Activated naive CD4-positive, alpha-beta T cell treated with anti-CD3 and anti-CD28 coated beads for 36 hours (primary cell): ENCODE data around the gene CELSR1. TPM values are rescaled to one million over a fixed set of nuclear protein-coding genes. Genes with fewer than 3 reads are reported as not detected.

Source experiments
- CTCF ChIA-PET: fragments of 350-600 bp; sonication (Branson Sonifier 250); formaldehyde crosslinking; loops from one replicate; lab custom pipeline; 2021; ENCODE audit warnings: antibody characterized with exemption; lab: Charles Lee
- DNase-seq: peaks from one replicate; pipeline ENCODE4 v3.0.0-alpha.2; 2020
- H3K27ac Mint-ChIP-seq: one replicate; pipeline ENCODE4 v1.8.0; 2021; ENCODE audit warnings: mild to moderate bottlenecking, mixed read lengths
- H3K27me3 Mint-ChIP-seq: one replicate; pipeline ENCODE4 v1.8.0; 2021; ENCODE audit warnings: low read depth, mixed read lengths
- H3K36me3 Mint-ChIP-seq: one replicate; pipeline ENCODE4 v1.8.0; 2021; ENCODE audit warnings: low read depth, mixed read lengths
- H3K4me1 Mint-ChIP-seq: one replicate; pipeline ENCODE4 v1.8.0; 2021; ENCODE audit warnings: low read depth, mixed read lengths
- H3K4me3 Mint-ChIP-seq: one replicate; pipeline ENCODE4 v1.8.0; 2021; ENCODE audit warnings: mild to moderate bottlenecking, moderate library complexity, mixed read lengths
- H3K9me3 Mint-ChIP-seq: one replicate; pipeline ENCODE4 v1.8.0; 2021; ENCODE audit warnings: mixed read lengths
- intact Hi-C: fragments of 100-400 bp; cut with micrococcal nuclease; formaldehyde crosslinking; loops from one replicate; pipeline ENCODE4 v1.15.1; 2023
- total RNA-seq, 2 experiments: library from RNA; stranded (reverse); gene quantifications; one replicate each; pipeline ENCODE4 v1.2.3, GENCODE V29; 2021

Gene CELSR1
- total RNA-seq, 2 experiments from 2014 or later, result 0.17 to 0.25 TPM

DNA sequence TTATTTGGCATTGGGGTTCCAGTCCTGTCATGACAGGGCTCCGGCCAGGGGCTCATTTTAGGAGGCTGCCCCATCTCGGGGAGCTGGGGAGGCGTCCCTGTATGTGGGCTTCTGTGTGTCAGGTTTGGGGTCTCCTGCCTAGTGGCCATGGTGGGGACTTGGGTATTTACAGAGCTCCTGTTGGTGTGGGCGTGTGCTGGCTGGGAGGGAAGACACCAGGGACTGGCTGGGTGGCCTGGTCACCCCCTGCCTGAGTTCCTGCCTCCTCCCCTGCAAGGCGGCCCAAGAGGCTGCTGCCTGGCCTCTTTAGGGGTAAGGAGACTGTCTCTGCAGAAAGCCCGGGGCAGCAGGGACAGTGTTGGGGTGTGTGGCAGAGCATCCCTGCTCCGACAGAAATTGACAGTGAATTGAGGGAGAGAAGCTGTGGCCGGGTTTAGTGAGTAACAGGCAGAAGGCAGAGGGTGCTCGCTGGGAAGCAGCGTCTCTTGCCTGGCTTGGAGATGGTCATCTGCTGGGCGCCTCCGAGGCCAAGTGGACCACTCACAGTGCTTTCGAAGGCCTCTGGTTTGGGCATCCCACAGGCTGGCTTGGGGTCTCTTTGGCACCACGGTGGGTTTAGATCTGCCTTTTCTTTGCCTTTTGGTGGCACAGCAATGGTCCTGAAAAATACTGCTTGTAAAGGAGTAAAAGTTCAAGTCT lies 42.5 kb upstream of the CELSR1 start:
- Mint-ChIP-seq H3K4me1 (peaks cover 24% of the 10 kb centered on the region), H3K36me3 (no peaks in the 10 kb centered on the region), H3K27ac (no peak overlapping the region), H3K9me3 (no peaks in the 10 kb centered on the region), H3K27me3 (no peaks in the 10 kb centered on the region), H3K4me3 (no peak overlapping the region)
- intact Hi-C loops, result no loop called here
- CTCF ChIA-PET, result no interaction called here
- DNase-seq, result no peak

GRCh38 chr22:46578824-46579561 lies 41.6 kb upstream of the CELSR1 start:
- H3K9me3 Mint-ChIP-seq, result no peaks in the 10 kb centered on the region
- H3K27me3 Mint-ChIP-seq, result no peaks in the 10 kb centered on the region
- no peak overlapping the region for H3K27ac Mint-ChIP-seq
- peaks cover 24% of the 10 kb centered on the region for H3K4me1 Mint-ChIP-seq
- intact Hi-C loops, result no loop called here
- H3K36me3 Mint-ChIP-seq, result no peaks in the 10 kb centered on the region
- no peak for DNase-seq
- CTCF ChIA-PET, result no interaction called here
- H3K4me3 Mint-ChIP-seq, result peak overlapping the region; percentile 91

- no peaks in the 10 kb centered on the region for H3K9me3 Mint-ChIP-seq
- peak overlapping the region; percentile 91 for H3K4me3 Mint-ChIP-seq
- DNase-seq, result no peak
- no peaks in the 10 kb centered on the region for H3K27me3 Mint-ChIP-seq
- intact Hi-C loops, result no loop called here
- CTCF ChIA-PET, result no interaction called here
- no peak overlapping the region for H3K27ac Mint-ChIP-seq
- no peaks in the 10 kb centered on the region for H3K36me3 Mint-ChIP-seq
- H3K4me1 Mint-ChIP-seq, result peaks cover 24% of the 10 kb centered on the region
Observed at GRCh38 chr22:46578251-46578823, 40.9 kb upstream of the CELSR1 start.

DNA sequence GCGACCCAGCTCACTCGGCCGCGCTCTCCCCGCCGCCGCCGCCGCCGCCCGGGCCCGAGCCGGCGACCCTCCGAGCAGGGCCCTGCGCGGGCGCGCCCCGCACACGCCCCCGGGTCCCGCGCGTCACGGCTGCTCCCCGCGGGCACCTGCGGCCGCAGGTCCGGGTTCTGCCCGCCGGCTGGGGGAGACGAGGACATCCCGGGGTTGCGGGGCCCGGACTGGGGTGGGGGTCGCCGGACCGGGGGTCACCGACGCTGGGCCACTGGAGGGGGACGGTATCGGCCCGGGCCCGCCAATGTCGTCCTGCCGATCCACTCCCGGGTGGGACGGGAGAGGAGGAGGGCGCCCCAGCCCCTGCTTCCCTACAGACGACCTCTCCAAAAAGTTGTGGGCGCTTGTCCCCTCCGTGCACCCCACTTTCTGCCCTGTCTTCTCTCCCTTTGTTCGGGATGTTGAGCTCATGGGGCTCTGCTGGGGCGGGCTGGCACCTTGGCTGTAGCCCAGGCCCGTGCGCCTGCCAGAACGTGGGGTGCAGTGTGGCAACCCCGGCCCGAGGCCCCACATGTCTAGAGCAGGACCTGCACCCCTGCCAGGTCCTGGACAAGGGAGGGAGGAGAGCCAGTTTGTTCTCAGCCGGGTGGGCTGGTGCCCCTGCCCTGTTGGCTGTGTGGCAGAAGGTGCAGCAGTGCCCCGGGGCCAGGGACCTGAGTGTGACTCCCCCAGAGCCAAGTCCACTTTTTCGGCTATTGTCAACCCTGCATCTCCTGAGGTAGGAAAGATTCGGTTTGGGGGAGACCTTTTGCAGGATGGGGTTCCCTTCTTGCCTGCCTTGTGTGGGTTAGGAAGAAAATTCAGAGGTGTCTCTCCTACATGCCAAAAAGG lies 40.2 kb upstream of the CELSR1 start:
- no peaks in the 10 kb centered on the region for H3K36me3 Mint-ChIP-seq
- intact Hi-C loops, result loop anchor here (2.0 kb wide), 1 partner anchor 27 kb away; no protein-coding TSS in a partner anchor
- H3K27ac Mint-ChIP-seq, result no peak overlapping the region
- DNase-seq, result no peak
- H3K27me3 Mint-ChIP-seq, result no peaks in the 10 kb centered on the region
- CTCF ChIA-PET, result no interaction called here
- peaks cover 24% of the 10 kb centered on the region for H3K4me1 Mint-ChIP-seq
- no peaks in the 10 kb centered on the region for H3K9me3 Mint-ChIP-seq
- H3K4me3 Mint-ChIP-seq, result peak overlapping the region; percentile 91

- no peaks in the 10 kb centered on the region for H3K36me3 Mint-ChIP-seq
- peak overlapping the region; percentile 76 for H3K4me3 Mint-ChIP-seq
- peaks cover 6% of the 10 kb centered on the region for H3K9me3 Mint-ChIP-seq
- intact Hi-C loops, result loop anchor here (2.0 kb wide), 1 partner anchor 28 kb away; no protein-coding TSS in a partner anchor
- no peak overlapping the region for H3K27ac Mint-ChIP-seq
- no peaks in the 10 kb centered on the region for H3K27me3 Mint-ChIP-seq
- peaks cover 24% of the 10 kb centered on the region for H3K4me1 Mint-ChIP-seq
- CTCF ChIA-PET, result interaction anchor here (1.7 kb wide), 1 partner anchor 13 kb away, joined by 9 read pairs; no protein-coding TSS in a partner anchor
- peak; percentile 28 for DNase-seq
Observed at GRCh38 chr22:46576556-46577367, 39.3 kb upstream of the CELSR1 start.

GRCh38 chr22:46575911-46576555 lies 38.6 kb upstream of the CELSR1 start:
- intact Hi-C loops, result loop anchor here (2.0 kb wide), 1 partner anchor 29 kb away; no protein-coding TSS in a partner anchor
- H3K27me3 Mint-ChIP-seq, result no peaks in the 10 kb centered on the region
- CTCF ChIA-PET, result interaction anchor here (1.7 kb wide), 1 partner anchor 12 kb away, joined by 9 read pairs; no protein-coding TSS in a partner anchor
- peaks cover 10% of the 10 kb centered on the region for H3K9me3 Mint-ChIP-seq
- peak overlapping the region; percentile 76 for H3K4me3 Mint-ChIP-seq
- H3K36me3 Mint-ChIP-seq, result no peaks in the 10 kb centered on the region
- peaks cover 20% of the 10 kb centered on the region for H3K4me1 Mint-ChIP-seq
- DNase-seq, result no peak
- H3K27ac Mint-ChIP-seq, result peak overlapping the region; percentile 36

DNA sequence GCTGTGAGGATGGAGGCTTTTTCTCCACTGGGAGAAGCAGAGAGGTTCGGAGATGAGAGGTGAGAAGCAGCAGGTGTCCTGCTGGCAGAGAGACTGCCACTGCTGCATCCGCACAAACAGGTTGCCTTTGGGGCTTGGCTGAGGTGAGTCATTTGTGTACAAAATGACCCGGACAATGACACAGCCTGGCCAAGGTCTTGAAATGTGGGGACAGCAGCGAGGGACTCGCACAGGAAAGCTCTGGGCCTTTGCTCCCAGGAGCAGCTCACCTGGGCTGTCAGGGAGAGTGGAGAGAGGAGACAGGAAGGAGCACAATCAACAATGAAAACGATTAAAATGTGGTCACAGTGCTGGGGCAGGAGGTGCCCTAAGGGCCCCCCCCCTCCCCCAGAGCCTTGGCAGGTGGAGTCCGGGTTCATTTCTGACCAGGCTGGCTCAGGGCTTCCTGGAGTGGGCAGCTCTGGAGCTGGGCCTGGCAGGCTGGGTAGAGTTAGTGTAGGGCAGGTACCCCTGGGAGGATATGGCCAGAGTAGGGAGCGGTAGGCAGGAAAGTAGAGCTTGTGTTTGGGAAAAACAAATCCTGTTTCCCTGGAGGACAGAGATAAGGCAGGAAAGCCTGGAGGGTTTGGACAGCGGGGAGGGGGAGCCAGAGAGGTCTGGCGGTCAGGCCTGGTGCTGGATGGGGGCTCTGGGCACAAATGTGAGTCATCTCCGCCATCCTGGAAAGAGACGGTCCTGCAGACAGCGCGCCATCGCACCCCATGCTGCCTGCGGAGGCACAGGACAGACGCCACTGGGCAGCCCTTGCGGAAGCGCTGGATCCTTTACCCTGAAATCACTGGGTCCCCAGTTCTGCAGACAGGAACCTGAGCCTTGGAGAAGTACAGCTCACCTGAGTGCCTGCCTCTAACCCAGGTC lies 37.8 kb upstream of the CELSR1 start:
- peaks cover 10% of the 10 kb centered on the region for H3K9me3 Mint-ChIP-seq
- peak overlapping the region; percentile 76 for H3K4me3 Mint-ChIP-seq
- intact Hi-C loops, result no loop called here
- CTCF ChIA-PET, result interaction anchor here (1.7 kb wide), 1 partner anchor 11 kb away, joined by 9 read pairs; no protein-coding TSS in a partner anchor
- peak overlapping the region; percentile 3 for H3K27ac Mint-ChIP-seq
- DNase-seq, result no peak
- H3K27me3 Mint-ChIP-seq, result no peaks in the 10 kb centered on the region
- H3K36me3 Mint-ChIP-seq, result no peaks in the 10 kb centered on the region
- H3K4me1 Mint-ChIP-seq, result peaks cover 20% of the 10 kb centered on the region

- no peaks in the 10 kb centered on the region for H3K27me3 Mint-ChIP-seq
- no peaks in the 10 kb centered on the region for H3K36me3 Mint-ChIP-seq
- H3K27ac Mint-ChIP-seq, result no peak overlapping the region
- H3K9me3 Mint-ChIP-seq, result peaks cover 10% of the 10 kb centered on the region
- CTCF ChIA-PET, result no interaction called here
- peaks cover 20% of the 10 kb centered on the region for H3K4me1 Mint-ChIP-seq
- intact Hi-C loops, result no loop called here
- H3K4me3 Mint-ChIP-seq, result no peak overlapping the region
- no peak for DNase-seq
Observed at GRCh38 chr22:46574438-46574992, 37.1 kb upstream of the CELSR1 start.

- Mint-ChIP-seq H3K36me3 (no peaks in the 10 kb centered on the region), H3K4me3 (no peak overlapping the region)
- CTCF ChIA-PET, result interaction anchor here (1.0 kb wide), 1 partner anchor 11 kb away, joined by 4 read pairs; no protein-coding TSS in a partner anchor
Observed at GRCh38 chr22:46573781-46574437, 36.5 kb upstream of the CELSR1 start.

More at GRCh38 chr22:46573781-46574437, 36.5 kb upstream of the CELSR1 start:
- peaks cover 17% of the 10 kb centered on the region for H3K4me1 Mint-ChIP-seq
- intact Hi-C loops, result no loop called here
- H3K27me3 Mint-ChIP-seq, result no peaks in the 10 kb centered on the region
- peaks cover 10% of the 10 kb centered on the region for H3K9me3 Mint-ChIP-seq
- no peak for DNase-seq
- H3K27ac Mint-ChIP-seq, result no peak overlapping the region
